Coronary artery (tissue), 2 donors: Measurements from ENCODE around the gene ALG14.

Source experiments
- DNase-seq: peaks from one replicate; pipeline ENCODE4 v3.0.0-alpha.2; 2017; ENCODE audit warnings: low spot score
- H3K27ac ChIP-seq, 2 donors: fragments of 200-600 bp; sonication (generic); one replicate each; pipeline ENCODE4 v1.5.1; 2016 to 2019
- H3K4me3 ChIP-seq: fragments of 200-600 bp; sonication (generic); 2 replicates; pipeline ENCODE4 v1.5.1; 2016; ENCODE audit warnings: mild to moderate bottlenecking, moderate library complexity
- CTCF ChIP-seq: fragments of 200-600 bp; sonication (generic); IDR thresholded peaks from one replicate; pipeline ENCODE4 v1.5.1; 2019; ENCODE audit warnings: antibody characterized with exemption

ALG14 gene

GRCh38 chr1:95006681-95007080 lies 66.1 kb downstream of the ALG14 start:
- no peak for TF ChIP-seq CTCF
- Histone ChIP-seq H3K27ac (no peak overlapping the region), H3K4me3 (no peak overlapping the region)
- no peak for DNase-seq

GRCh38 chr1:95005584-95005983 lies 67.2 kb downstream of the ALG14 start:
- no peak for DNase-seq
- no peak overlapping the region for H3K27ac ChIP-seq
- H3K4me3 ChIP-seq: no peak overlapping the region
- TF ChIP-seq CTCF: no peak

- no peak overlapping the region for H3K27ac ChIP-seq
Measured at GRCh38 chr1:95004013-95004412, 68.7 kb downstream of the ALG14 start.

GRCh38 chr1:95003433-95003738 lies 69.4 kb downstream of the ALG14 start:
- DNase-seq: no peak
- TF ChIP-seq CTCF: no peak
- no peak overlapping the region for H3K27ac ChIP-seq
- H3K4me3 ChIP-seq: no peak overlapping the region

More at GRCh38 chr1:95004013-95004412, 68.7 kb downstream of the ALG14 start:
- DNase-seq: no peak
- TF ChIP-seq CTCF: no peak
- no peak overlapping the region for H3K4me3 ChIP-seq

GRCh38 chr1:95002540-95003432 lies 70.0 kb downstream of the ALG14 start:
- Histone ChIP-seq H3K27ac (peak overlapping the region in 1 of 2 donors; percentile 58), H3K4me3 (peak overlapping the region; percentile 35)
- DNase-seq: no peak
- TF ChIP-seq CTCF: no peak

- Histone ChIP-seq H3K27ac (peak overlapping the region; percentile 6 to 58), H3K4me3 (no peak overlapping the region)
- no peak for DNase-seq
- TF ChIP-seq CTCF: no peak
Measured at GRCh38 chr1:95002164-95002539, 70.6 kb downstream of the ALG14 start.

GRCh38 chr1:94999456-95000131 lies 73.2 kb downstream of the ALG14 start:
- Histone ChIP-seq H3K27ac (peak overlapping the region in 1 of 2 donors; percentile 42), H3K4me3 (no peak overlapping the region)
- no peak for TF ChIP-seq CTCF
- no peak for DNase-seq
